Gastrocnemius medialis (tissue), 4 donors: ENCODE results near the gene MAML2.

Experiments used
- POLR2A ChIP-seq, 2 donors: fragments of 450-650 bp; IDR thresholded peaks; one replicate each; pipeline ENCODE4 v1.6.1; 2017; ENCODE audit warnings: antibody characterized with exemption in 2 of 2, mild to moderate bottlenecking in 2 of 2, moderate library complexity in 2 of 2
- TF ChIP-seq, protein P1 (sequence below), 5 experiments: fragments of 450-650 bp in 3 of 5; fragments of 200-600 bp in 2 of 5; sonication (generic) in 2 of 5; IDR thresholded peaks in 4 of 5; conservative IDR thresholded peaks in 1 of 5; 1 replicate in 4 of 5; 2 replicates in 1 of 5; pipeline ENCODE4 v1.5.1; 2016 to 2019; ENCODE audit warnings: antibody characterized with exemption in 5 of 5, mild to moderate bottlenecking in 3 of 5, moderate library complexity in 3 of 5

DNA sequence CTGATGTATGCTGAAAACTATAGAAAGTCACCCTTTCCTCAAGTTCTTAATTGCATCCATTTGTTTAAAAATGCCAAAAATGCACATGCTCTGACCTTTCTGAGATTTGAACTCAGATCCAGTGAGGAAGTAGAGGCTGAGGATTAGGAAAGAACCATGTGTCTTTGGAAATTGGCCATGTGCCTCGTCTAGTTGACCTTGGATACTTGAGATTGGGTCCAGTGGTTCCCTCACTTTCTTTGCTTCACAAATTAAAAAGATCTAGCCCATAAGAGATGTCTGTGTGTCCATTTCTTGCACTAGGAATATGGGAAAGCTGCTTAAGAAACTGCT lies 128.3 kb downstream of the MAML2 start:
- TF ChIP-seq, protein P1, sequence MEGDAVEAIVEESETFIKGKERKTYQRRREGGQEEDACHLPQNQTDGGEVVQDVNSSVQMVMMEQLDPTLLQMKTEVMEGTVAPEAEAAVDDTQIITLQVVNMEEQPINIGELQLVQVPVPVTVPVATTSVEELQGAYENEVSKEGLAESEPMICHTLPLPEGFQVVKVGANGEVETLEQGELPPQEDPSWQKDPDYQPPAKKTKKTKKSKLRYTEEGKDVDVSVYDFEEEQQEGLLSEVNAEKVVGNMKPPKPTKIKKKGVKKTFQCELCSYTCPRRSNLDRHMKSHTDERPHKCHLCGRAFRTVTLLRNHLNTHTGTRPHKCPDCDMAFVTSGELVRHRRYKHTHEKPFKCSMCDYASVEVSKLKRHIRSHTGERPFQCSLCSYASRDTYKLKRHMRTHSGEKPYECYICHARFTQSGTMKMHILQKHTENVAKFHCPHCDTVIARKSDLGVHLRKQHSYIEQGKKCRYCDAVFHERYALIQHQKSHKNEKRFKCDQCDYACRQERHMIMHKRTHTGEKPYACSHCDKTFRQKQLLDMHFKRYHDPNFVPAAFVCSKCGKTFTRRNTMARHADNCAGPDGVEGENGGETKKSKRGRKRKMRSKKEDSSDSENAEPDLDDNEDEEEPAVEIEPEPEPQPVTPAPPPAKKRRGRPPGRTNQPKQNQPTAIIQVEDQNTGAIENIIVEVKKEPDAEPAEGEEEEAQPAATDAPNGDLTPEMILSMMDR (IDR thresholded peaks at IDR 0.05 in 4 of 5, conservative IDR thresholded peaks at IDR 0.05 in 1 of 5) = no peak
- no peak for TF ChIP-seq POLR2A (IDR thresholded peaks at IDR 0.05)
